M059J (cell line): ENCODE results near the gene WASF2. TPM values are rescaled to one million over a fixed set of nuclear protein-coding genes. Genes with fewer than 3 reads are reported as not detected.
"Not testable (repeated sequence)": the region's sequence is repeated elsewhere in the genome, so short reads cannot be mapped to it uniquely, and the experiment has no call there.

Source experiments
- DNase-seq: peaks from one replicate; pipeline ENCODE4 v3.0.0-alpha.2; 2012; ENCODE audit warnings: low read depth
- total RNA-seq: library from RNA; depleted of rRNA; stranded (reverse); fragments of >200 nt; shearing (Covaris generic); gene quantifications from 2 replicates; pipeline ENCODE4 v1.2.3, GENCODE V29; 2014

WASF2 gene
- total RNA-seq, 1 experiment from 2014 or later = 26.2 TPM

DNA sequence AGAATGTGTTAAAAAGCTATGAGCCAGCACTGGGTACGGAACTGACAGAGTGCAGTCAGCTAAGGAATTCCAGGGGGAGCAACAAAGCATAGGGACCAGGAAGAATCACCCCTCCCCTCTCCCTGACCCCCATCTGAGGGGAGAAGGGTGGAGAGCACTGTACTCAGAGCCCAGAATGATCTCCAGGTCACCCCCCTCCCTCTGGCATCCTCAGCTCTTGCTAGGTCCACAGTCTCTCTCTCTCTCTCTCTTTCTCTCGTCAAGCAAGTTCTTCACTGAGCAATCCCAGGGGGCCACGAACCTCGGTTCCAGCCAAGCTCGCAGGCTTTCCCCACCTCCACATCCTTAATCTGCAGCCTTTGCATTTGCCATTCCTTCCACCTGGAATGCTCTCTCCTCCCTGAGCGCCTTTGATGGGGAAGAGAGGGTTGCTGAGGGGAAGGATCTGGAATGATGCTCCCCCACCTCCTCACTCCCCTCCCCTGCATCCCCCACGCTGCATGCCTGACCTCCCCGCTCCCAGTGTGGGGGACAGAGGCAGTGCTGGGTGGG lies 6.7 kb upstream of the WASF2 start:
- DNase-seq = no peak

DNA sequence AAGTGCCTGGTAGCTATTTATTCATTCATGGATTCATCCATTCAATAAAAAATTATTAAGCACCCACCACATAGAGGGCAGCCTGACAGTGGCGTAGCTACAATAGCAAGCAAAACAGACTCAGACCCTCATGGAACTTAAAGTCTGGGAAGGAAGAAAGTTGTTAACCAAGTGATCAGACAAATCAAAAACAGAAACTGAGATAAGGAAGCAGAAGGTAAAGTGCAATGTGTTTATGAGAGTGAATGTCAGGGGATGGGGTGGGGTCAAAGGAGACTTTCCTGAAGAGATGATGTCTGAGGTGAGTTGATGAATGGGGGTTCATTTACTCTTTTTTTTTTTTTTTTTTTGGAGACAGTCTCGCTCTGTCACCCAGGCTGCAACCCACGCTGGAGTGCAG lies 2.8 kb upstream of the WASF2 start:
- no peak for DNase-seq

DNA sequence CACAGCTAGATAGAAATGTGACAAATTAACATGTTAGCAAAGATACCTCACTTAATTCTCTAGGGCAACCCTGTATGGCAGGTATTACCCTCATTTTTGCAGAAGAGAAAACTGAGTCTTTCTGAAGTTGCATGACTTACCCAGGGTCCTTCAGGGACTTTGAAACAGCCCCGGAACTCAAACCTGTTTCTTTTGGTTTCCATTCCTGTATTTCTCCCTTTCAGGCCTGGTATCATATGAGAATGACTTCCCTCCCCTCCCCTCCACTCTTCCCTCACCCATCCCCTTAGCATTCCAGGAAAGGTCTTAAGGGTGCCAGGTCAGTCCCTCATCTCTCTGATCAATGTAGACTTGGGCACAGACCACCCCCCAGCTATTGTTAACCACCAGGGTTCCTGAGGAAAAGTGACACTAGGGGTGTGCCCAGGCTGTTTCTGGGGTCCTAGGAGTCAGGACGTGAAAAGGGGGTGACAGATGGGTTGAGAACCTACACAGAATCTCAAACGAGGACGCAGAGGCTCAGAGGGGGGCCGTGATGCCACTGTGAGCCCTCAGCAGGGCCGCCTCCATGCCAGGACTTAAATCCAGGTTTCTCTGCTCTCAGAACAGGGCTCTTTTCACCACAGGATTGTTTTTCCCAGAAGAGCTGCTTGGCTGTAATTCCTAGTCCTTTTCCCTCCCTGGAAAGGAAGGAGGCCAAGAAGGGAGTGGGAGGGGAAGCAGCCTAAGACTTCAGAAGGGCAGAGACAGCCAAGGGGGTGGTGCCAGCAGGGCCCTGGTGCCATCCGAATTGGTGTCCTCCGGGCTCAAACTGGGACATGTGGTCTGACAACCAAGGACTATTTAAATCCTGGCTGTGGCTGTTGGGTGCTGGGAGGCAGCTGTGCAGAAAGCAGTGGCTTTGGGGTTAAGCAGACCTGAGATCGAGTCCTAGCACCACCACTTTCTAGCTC lies 2.1 kb upstream of the WASF2 start:
- DNase-seq = peak; percentile 71

DNA sequence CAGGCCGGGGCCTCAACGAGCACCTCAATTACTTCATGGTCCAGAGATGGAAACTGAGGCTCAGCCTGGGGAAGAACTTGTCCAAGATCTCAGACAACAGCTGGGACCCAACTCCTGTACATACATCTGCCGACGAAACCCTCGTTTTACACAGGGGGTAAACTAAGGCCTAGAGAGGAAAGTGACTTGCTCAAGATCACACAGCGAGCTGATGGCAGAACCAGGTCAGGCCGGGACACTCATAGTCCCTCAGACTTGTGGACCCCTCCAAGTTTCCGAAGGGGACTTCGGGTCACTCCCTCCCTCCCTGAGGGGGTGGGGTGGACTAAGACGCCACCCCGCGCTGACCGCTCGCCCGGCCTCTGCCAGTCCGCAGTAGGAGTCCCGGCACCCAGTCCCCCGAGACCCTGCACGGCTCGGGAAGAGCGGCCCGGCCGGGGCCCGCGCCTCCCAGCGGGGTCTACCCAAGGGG lies 430 bp downstream of the WASF2 start:
- DNase-seq = peak; percentile 43

DNA sequence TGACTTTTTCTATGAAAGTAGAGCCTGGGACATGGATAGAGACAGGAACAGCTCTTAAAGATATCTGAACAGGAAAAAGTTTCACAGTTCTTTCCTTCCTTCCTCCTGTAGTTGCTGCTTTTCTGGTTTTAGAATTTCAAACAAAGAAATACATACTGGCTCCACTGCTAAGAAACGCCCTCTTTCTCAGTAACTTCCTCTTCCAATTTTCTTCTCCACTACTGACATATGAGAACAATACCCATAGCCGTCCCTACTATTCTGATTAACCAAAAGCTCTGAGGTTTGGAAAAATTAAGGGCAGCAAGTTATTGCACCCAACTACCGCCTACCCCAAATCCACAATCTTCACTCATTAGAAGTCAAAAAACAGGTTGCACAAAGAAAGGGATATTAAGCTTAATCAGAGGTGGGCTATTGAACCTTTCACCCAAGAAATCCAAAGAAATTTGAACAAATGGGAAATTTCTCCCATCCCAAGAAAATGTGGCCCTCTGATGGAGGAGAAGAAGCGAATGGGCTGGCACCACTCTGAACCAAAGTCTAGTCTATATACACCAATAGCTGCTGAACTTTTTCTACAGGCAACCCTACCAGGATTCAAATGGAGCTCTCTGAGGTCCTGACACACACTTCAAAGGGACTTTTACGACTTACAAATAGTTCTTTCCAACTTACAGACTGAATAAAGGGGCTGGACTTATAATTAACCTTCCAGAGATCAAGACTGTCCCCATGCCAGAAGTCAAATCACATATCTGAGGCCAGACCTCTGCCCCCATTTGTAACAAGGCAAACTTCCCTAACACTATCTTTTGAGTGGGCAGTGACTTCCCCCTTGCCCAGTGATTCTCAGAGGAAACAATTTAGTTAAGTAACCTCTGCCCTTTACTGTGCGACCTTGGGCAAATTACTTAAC lies 1.7 kb downstream of the WASF2 start:
- peak; percentile 51 for DNase-seq

DNA sequence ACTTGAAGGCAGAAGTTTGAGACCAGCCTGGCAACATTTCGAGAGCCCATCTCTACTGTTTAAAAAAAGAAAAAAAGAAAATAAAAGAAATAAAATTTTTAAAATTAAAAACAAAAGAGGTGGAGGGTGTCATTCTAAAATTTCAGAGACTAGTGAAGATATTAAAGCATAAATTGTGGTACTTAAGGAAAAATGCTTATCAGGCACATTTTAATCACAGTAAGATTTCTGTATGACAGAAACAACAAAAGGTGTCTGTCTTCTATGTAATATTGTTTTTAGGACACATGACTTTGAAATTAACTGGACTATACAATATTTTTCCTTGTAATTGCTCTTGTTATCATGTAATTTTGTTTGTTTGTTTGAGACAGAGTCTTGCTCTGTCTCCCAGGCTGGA lies 4.6 kb downstream of the WASF2 start:
- DNase-seq = no peak

DNA sequence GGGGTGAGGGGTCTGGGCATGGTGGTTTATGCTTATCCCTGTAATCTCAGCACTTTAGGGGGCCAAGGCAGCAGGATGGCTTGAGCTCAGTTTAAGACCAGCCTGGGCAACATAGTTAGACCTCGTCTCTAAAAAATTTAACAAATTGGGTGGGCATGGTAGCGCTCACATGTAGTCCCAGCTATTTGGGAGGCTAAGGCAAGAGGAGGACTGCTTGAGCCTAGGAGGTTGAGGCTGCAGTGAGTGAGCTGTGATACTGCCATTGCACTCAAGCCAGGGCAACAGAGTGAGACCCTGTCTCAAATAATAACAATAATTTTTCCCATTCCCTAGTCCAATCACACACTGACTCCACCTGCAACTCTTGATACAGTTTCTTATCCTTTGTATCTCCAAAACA lies 6.3 kb downstream of the WASF2 start:
- DNase-seq = no peak

DNA sequence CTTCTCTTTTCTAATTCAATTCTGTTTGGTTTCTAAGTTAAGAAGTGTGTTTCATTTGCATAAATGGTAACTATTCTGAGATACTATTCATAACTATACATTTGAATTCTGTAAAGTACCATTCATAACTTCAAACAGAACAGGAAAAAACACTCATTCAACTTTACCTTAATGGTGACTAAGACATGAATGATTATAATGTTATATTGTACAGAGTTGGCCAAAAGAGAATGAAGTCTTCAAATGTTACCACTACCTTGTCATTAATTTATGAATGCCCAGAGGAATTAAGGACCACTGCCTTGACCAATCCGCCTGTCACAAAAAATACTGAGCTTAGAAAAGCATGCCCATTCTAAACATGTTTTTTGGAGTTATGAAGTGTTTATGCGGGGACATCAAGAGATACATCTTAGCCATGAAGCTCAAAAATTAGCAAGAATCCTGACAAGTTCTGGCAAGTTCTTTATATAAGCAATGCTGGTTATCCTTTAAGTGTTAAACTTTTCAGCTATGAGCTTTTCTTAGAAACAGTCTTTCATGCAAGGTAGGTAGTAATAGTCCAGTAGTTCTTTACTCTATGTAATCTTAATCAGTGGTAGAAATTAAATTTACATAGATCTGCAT lies 7.9 kb downstream of the WASF2 start:
- no peak for DNase-seq

DNA sequence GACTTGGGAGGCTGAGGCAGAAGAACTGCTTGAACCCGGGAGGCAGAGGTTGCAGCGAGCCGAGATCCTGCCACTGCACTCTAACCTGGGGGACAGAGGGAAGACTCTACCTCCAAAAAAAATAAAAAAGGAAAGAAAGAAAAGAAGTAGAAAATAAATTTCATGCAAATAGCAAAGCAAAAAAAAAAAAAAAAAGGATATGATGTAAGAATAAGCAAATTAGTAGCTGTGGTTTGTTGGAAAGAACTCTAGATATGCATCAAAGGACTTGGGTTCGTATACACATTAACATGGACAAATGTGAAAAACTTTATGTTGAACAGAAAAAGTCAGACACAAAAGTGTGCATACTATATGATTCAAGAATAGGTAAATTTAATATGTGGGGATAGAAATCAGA lies 11.9 kb downstream of the WASF2 start:
- DNase-seq = no peak

DNA sequence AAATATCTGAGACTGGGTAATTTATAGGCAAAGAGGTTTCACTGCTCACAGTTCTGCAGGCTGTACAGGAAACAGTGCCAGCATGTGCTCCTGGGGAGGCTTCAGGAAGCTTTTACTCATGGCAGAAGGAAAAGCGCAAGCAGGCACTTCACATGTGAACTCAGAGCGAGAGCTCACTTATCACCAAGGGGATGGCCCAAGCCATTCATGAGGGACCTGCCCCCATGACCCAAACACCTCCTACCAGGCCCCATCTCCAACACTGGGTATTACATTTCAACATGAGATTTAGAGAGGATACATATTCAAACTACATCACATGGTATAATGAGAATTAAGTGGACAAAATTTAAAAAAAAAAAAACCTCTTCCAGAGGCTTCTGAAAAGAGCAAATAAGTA lies 13.7 kb downstream of the WASF2 start:
- no peak for DNase-seq

DNA sequence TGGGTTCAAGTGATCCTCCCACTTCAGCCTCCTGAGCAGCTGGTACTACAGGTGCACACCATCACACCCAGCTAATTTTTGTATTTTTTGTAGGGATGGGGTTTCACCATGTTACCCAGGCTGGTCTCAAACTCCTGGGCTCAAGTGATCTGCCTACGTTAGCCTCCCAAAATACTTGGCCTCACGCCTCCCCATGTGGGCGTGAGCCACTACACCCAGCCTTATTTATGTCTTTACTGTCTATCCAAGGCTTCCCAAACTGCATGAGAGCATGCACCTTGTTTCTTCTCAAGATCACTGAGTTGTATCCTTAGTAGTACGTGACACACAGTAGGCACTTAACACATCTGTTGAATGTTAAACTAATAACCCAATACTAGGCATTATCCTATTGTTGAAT lies 14.2 kb downstream of the WASF2 start:
- DNase-seq = no peak

DNA sequence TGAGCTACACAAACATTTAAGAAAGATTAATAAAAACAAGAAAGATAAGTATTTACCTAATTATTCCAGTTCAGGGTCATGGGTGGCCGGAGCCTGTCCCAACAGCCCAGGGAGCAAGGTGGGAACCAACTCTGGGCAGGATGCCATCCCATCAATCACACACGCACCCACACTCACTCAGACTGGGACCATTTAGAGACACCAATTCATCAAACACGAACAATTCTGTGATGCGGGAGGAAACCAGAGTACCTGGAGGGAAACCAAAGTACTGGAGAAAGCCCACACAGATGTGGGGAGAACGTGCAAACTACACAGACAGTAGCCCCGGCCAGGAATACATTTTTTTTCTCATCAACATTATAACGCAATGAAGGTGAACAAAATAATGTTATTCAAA lies 16.2 kb downstream of the WASF2 start:
- DNase-seq = no peak

DNA sequence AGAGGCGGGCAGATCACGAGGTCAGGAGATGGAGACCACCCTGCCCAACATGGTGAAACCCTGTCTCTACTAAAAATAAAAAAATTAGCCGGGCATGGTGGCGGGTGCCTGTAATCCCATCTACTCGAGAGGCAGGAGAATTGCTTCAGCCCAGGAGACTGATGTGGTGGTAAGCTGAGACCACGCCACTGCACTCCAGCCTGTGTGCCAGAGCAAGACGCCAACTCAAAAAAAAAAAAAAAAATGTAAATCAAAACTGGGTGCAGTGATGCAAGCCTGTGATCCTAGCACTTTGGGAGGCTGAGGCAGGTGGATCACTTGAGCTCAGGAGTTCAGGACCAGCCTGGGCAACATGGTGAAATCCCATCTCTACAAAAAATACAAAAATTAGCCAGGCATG lies 17.9 kb downstream of the WASF2 start:
- not testable (repeated sequence) for DNase-seq

DNA sequence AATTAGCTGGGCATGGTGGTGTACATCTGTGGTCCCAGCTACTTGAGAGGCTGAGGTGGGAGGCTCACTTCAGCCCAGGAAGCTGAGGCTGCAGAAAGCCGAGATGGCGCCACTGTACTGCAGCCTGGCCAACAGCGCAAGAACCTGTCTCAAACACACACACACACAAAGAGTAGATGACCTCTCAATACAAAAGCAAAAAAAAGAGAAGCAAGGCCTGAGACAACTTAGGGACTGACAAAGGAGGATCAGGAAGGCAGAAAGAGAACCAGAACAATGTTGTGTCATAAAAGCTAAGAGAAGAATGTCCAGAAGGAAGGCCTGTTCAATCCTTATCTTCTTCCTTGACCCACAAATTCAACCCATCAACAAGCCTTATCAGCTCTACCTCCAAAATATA lies 18.5 kb downstream of the WASF2 start:
- DNase-seq = no peak

DNA sequence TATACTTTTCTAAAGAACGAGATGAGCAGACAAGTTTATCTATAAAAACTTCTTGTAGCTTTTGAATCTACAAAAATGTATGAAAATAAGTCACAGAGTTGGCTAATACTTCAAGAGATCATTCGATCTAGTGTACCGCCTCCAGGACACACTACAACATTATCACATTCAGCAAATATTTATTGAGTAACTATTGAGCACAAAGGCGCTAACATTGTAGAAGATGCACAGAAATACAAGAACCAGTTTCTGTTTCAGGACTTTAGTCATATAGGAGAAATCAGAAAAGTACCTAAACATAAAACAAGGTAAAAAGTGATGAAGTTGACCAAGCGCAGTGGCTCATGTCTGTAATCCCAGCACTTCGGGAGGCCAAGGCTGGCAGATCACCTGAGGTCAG lies 20.6 kb downstream of the WASF2 start:
- no peak for DNase-seq

DNA sequence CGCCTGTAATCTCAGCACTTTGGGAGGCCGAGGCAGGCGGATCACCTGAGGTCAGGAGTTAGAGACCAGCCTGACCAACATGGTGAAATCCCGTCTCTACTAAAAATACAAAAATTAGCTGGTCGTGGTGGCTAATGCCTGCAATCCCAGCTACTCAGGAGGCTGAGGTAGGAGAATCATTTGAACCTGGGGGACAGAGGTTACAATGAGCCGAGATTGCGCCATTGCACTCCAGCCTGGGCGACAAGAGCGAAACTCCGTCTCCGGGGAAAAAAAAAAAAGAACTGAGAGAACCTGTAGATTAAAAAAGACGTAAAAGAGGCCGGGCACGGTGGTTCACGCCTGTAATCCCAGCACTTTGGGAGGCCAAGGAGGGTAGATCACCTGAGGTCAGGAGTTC lies 21.6 kb downstream of the WASF2 start:
- not testable (repeated sequence) for DNase-seq

DNA sequence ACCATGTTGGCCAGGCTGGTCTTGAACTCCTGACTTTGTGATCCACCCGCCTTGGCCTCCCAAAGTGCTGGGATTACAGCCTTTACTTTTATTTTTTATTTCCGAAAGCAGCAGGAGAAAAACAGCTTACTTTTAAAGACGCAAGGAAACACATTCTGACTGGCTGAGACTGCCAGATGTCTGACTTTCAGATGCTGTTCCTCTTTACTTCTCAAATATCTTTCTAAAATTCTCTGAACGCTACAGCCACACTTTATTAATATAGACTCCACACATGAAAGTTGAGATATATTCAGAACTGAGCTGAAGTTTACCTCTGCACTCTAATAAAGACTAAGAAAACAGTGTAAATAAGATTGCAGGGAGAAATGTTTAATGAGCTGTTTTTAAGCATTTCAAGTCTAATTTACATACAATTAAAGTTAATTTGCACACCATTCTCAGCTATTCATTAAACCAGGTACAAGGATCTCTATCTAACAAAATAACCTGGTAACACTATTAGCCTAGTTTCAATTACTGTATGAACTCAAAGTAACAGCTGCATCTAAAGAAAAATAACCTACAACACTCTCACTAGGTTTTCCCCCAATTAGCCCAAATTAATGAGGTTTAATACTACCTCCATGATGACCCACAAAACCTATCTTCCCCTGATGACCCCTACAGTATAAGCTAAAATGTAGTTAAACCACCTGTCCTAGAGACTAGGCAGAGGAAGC lies 24.9 kb downstream of the WASF2 start:
- DNase-seq = no peak

DNA sequence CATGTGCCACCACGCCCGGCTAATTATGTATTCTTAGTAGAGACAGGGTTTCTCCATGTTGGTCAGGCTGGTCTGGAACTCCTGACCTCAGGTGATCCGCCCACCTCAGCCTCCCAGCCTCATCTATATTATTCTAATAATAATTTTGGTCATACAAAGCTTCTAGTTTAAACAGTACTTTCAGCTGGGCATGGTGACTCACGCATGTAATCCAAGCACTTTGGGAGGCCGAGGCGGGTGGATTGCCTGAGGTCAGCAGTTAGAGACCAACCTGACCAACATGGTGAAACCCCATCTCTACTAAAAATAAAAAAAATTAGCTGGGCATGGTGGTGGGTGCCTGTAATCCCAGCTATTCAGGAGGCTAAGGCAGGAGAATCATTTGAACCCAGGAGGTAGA lies 26.1 kb downstream of the WASF2 start:
- DNase-seq = peak; percentile 72

DNA sequence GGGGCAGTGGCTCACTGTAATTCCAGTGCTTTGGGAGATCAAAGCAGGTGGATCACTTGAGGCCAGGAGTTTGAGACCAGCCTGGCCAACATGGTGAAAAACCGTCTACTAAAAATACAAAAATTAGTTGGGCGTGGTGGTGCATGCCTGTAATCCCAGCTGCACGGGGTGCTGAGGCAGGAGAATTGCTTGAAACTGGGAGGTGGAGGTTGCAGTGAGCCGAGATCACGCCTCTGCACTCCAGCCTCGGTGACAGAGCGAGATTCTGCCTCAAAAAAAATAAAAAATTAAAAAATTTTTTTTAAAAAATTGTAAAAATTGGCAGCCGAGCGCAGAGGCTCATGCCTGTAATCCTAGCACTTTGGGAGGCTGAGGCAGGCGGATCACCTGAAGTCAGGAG lies 31.4 kb downstream of the WASF2 start:
- not testable (repeated sequence) for DNase-seq

DNA sequence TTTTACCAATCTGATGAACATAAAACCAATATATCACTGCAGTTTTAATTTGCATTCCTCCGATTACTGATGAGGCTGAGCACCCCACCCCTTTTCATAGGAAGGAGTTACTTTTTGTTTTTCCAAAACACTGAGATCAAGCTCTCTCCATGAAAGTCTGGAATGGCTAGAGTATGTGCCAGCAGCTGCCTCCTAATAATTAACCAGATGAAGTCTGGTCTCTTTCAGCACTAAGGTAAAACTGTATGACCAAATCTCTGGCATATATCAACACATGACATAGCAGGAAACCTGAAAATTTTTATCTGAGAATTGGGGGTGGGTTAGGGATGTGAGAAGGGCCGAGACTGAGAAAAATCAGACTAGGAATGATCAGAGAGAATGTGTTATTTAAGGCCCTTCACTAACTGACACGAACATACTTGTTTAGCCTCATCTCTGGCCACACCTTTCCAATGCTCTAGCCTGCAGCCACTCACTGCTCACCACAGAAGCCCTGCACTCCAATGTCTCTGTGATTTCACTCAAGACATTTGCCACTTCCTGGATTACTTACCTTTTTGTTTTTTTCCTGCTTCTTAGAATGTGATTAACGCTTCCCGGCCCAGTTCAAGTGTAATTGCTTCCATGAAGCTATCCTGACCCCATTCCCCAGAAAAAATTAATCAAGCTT lies 34.7 kb downstream of the WASF2 start:
- DNase-seq = no peak

DNA sequence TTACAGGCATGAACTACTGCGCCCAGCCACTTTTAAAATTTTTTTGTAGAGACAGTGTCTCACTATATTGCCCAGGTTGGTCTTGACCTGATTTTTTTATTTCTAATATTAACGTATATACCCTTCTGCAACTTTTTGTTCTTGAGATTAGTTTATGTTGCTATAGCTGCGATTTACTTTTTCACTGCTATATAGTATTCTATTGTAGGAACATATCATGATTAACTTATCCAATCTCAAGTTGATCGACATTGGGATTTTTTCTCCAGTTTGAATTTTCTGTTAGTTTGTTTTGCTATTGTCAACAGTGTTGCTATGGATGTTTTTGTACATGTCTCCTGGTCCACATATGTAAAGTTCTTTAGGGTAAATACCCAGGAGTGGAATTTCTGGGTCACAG lies 35.4 kb downstream of the WASF2 start:
- no peak for DNase-seq
